HEK293 (cell line): ENCODE results near the gene CAB39.

Experiments
- ZNF274 ChIP-seq, 2 experiments: fragments of 200-500 bp in 1 of 2; fragments of 450-650 bp in 1 of 2; sonication (Bioruptor generic) in 1 of 2; formaldehyde crosslinking in 1 of 2; IDR thresholded peaks; 2 replicates each; pipeline versions ENCODE4 v1.5.1 to v1.6.1; 2014 to 2016; ENCODE audit warnings: borderline replicate concordance in 1 of 2, inconsistent platforms in 1 of 2, low read length in 1 of 2, missing biosample characterization in 1 of 2, missing genetic modification characterization in 1 of 2
- ZNF624 ChIP-seq: fragments of 450-650 bp; formaldehyde crosslinking; IDR thresholded peaks from 2 replicates; pipeline ENCODE4 v1.5.1; 2017; ENCODE audit warnings: missing biosample characterization, missing genetic modification characterization
- TF ChIP-seq, protein P1 (sequence below): fragments of 450-650 bp; formaldehyde crosslinking; IDR thresholded peaks from 2 replicates; pipeline ENCODE4 v1.5.1; 2016; ENCODE audit warnings: missing biosample characterization, missing genetic modification characterization
- TF ChIP-seq, protein P2 (sequence below): fragments of 450-650 bp; formaldehyde crosslinking; IDR thresholded peaks from 2 replicates; pipeline ENCODE4 v1.5.1; 2016; ENCODE audit warnings: missing biosample characterization, missing genetic modification characterization, borderline replicate concordance

DNA sequence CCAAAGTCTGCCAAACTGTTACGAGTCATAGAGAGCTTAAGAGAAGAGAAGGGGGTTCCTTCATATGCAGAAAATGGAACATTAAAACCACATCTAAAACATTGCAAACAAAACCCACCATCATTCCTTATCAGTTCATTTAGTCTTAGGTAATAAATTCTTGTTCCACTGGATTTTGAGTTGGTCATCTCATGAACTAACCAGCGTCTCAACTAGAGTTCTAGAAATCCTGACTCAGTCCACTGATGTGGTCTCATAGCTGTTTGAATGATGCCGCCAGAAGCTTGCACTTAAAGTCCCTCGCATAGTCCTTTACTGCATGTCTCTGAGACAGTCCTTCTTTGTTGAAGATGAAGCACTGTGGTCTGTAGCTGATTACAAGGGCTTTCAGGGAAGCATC is 15.0 kb upstream of the CAB39 start:
- no peak for TF ChIP-seq ZNF624 (tag by site-specific recombination)
- TF ChIP-seq, protein P1, sequence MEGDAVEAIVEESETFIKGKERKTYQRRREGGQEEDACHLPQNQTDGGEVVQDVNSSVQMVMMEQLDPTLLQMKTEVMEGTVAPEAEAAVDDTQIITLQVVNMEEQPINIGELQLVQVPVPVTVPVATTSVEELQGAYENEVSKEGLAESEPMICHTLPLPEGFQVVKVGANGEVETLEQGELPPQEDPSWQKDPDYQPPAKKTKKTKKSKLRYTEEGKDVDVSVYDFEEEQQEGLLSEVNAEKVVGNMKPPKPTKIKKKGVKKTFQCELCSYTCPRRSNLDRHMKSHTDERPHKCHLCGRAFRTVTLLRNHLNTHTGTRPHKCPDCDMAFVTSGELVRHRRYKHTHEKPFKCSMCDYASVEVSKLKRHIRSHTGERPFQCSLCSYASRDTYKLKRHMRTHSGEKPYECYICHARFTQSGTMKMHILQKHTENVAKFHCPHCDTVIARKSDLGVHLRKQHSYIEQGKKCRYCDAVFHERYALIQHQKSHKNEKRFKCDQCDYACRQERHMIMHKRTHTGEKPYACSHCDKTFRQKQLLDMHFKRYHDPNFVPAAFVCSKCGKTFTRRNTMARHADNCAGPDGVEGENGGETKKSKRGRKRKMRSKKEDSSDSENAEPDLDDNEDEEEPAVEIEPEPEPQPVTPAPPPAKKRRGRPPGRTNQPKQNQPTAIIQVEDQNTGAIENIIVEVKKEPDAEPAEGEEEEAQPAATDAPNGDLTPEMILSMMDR (tag by site-specific recombination), result no peak
- TF ChIP-seq, protein P2, sequence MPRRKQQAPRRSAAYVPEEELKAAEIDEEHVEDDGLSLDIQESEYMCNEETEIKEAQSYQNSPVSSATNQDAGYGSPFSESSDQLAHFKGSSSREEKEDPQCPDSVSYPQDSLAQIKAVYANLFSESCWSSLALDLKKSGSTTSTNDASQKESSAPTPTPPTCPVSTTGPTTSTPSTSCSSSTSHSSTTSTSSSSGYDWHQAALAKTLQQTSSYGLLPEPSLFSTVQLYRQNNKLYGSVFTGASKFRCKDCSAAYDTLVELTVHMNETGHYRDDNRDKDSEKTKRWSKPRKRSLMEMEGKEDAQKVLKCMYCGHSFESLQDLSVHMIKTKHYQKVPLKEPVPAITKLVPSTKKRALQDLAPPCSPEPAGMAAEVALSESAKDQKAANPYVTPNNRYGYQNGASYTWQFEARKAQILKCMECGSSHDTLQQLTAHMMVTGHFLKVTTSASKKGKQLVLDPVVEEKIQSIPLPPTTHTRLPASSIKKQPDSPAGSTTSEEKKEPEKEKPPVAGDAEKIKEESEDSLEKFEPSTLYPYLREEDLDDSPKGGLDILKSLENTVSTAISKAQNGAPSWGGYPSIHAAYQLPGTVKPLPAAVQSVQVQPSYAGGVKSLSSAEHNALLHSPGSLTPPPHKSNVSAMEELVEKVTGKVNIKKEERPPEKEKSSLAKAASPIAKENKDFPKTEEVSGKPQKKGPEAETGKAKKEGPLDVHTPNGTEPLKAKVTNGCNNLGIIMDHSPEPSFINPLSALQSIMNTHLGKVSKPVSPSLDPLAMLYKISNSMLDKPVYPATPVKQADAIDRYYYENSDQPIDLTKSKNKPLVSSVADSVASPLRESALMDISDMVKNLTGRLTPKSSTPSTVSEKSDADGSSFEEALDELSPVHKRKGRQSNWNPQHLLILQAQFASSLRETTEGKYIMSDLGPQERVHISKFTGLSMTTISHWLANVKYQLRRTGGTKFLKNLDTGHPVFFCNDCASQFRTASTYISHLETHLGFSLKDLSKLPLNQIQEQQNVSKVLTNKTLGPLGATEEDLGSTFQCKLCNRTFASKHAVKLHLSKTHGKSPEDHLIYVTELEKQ (tag by site-specific recombination), result no peak
- no peak for TF ChIP-seq ZNF274 (IDR thresholded peaks at IDR 0.05; ENCODE audit: low read length)
- TF ChIP-seq ZNF274 (tag by site-specific recombination; IDR thresholded peaks at IDR 0.05; ENCODE audit: borderline replicate concordance), result no peak
